Neuronal stem cell (in vitro differentiated cells): ENCODE measurements around the gene TRPV4.

Experiments
- DNase-seq: peaks from one replicate; pipeline ENCODE4 v3.0.0-alpha.2; 2013; ENCODE audit warnings: low spot score
- H2AFZ ChIP-seq: one replicate; pipeline ENCODE4 v1.6.1; 2013; ENCODE audit warnings: mild to moderate bottlenecking, low read length, inconsistent platforms
- H2AK5ac ChIP-seq: 2 replicates; pipeline ENCODE4 v1.6.1; 2013; ENCODE audit warnings: low read depth, mild to moderate bottlenecking, inconsistent platforms, low read length, moderate library complexity, mixed read lengths
- H2BK120ac ChIP-seq: 2 replicates; pipeline ENCODE4 v1.6.1; 2013; ENCODE audit warnings: low read depth, mild to moderate bottlenecking, inconsistent platforms, low read length, moderate library complexity, mixed read lengths
- H2BK12ac ChIP-seq: one replicate; pipeline ENCODE4 v1.6.1; 2013; ENCODE audit warnings: low read length, inconsistent platforms
- H2BK15ac ChIP-seq: 2 replicates; pipeline ENCODE4 v1.6.1; 2013; ENCODE audit warnings: mild to moderate bottlenecking, low read length, inconsistent platforms, mixed read lengths
- H2BK5ac ChIP-seq: one replicate; pipeline ENCODE4 v1.6.1; 2013; ENCODE audit warnings: inconsistent platforms, mild to moderate bottlenecking, low read length, moderate library complexity
- H3K14ac ChIP-seq: one replicate; pipeline ENCODE4 v1.6.1; 2013; ENCODE audit warnings: low read length, inconsistent platforms
- H3K18ac ChIP-seq: 2 replicates; pipeline ENCODE4 v1.6.1; 2013; ENCODE audit warnings: low read length, inconsistent platforms
- H3K23ac ChIP-seq: 2 replicates; pipeline ENCODE4 v1.6.1; 2013; ENCODE audit warnings: low read depth, mild to moderate bottlenecking, mixed read lengths, low read length, inconsistent platforms; ENCODE audit not compliant: poor library complexity
- H3K27ac ChIP-seq: replicated peaks from 3 replicates; pipeline ENCODE4 v1.5.1; 2013; ENCODE audit warnings: low read length, inconsistent platforms
- H3K27me3 ChIP-seq, 3 experiments: 2 replicates each; pipeline ENCODE4 v1.6.1; 2013; ENCODE audit warnings: low read length in 3 of 3, mild to moderate bottlenecking in 2 of 3, inconsistent platforms in 1 of 3, low read depth in 1 of 3, mixed read lengths in 1 of 3, moderate library complexity in 1 of 3; ENCODE audit not compliant: control insufficient read depth in 3 of 3, insufficient read depth in 3 of 3
- H3K36me3 ChIP-seq, 2 donors: replicated peaks in 1 of 2; 2 replicates each; pipeline ENCODE4 v1.6.1; 2013; ENCODE audit warnings: low read length in 2 of 2; ENCODE audit not compliant: control insufficient read depth in 2 of 2, insufficient read depth in 2 of 2
- H3K4ac ChIP-seq: 2 replicates; pipeline ENCODE4 v1.6.1; 2013; ENCODE audit warnings: inconsistent platforms, mild to moderate bottlenecking, low read length, moderate library complexity
- H3K4me1 ChIP-seq, 2 donors: 1 replicate in 1 of 2; 2 replicates in 1 of 2; pipeline ENCODE4 v1.6.1; 2013; ENCODE audit warnings: low read length in 2 of 2, low read depth in 1 of 2; ENCODE audit not compliant: control insufficient read depth in 2 of 2, insufficient read depth in 1 of 2
- H3K4me2 ChIP-seq: one replicate; pipeline ENCODE4 v1.6.1; 2013; ENCODE audit warnings: mild to moderate bottlenecking, low read length, inconsistent platforms; ENCODE audit not compliant: insufficient read depth, poor library complexity, severe bottlenecking
- H3K4me3 ChIP-seq, 2 donors: 2 replicates each; pipeline ENCODE4 v1.5.1; 2013; ENCODE audit warnings: low read length in 2 of 2, mild to moderate bottlenecking in 2 of 2, inconsistent platforms in 1 of 2, moderate library complexity in 1 of 2
- H3K79me1 ChIP-seq: one replicate; pipeline ENCODE4 v1.6.1; 2013; ENCODE audit warnings: low read depth, mild to moderate bottlenecking, inconsistent platforms, low read length, moderate library complexity
- H3K9ac ChIP-seq: one replicate; pipeline ENCODE4 v1.6.1; 2013; ENCODE audit warnings: mild to moderate bottlenecking, low read depth, low read length, inconsistent platforms; ENCODE audit not compliant: poor library complexity
- H3K9me3 ChIP-seq, 2 donors: replicated peaks in 1 of 2; 2 replicates each; pipeline versions ENCODE3 to v1.6.1; 2013; ENCODE audit warnings: low read length in 2 of 2, mild to moderate bottlenecking in 2 of 2, inconsistent platforms in 1 of 2, low read depth in 1 of 2, mixed read lengths in 1 of 2, moderate library complexity in 1 of 2; ENCODE audit not compliant: control insufficient read depth in 2 of 2, insufficient read depth in 1 of 2
- H4K8ac ChIP-seq: one replicate; pipeline ENCODE4 v1.6.1; 2013; ENCODE audit warnings: low read depth, mild to moderate bottlenecking, inconsistent platforms, low read length, moderate library complexity
- H4K91ac ChIP-seq: one replicate; pipeline ENCODE4 v1.6.1; 2013; ENCODE audit warnings: low read length, low read depth, mild to moderate bottlenecking, inconsistent platforms; ENCODE audit not compliant: poor library complexity
- WGBS, 2 donors: extraction: QIAGEN DNeasy Blood & Tissue Kit; methylation state at CpG; one replicate each; pipeline ENCODE4 v1.1.7; 2013; ENCODE audit warnings: missing lambda C conversion rate in 2 of 2, mixed read lengths in 1 of 2; ENCODE audit not compliant: insufficient read length in 2 of 2, insufficient replicate concordance in 1 of 2; ENCODE audit errors: extremely low coverage in 2 of 2; 5-methylcytosine and 5-hydroxymethylcytosine counted together

The TRPV4 gene

DNA sequence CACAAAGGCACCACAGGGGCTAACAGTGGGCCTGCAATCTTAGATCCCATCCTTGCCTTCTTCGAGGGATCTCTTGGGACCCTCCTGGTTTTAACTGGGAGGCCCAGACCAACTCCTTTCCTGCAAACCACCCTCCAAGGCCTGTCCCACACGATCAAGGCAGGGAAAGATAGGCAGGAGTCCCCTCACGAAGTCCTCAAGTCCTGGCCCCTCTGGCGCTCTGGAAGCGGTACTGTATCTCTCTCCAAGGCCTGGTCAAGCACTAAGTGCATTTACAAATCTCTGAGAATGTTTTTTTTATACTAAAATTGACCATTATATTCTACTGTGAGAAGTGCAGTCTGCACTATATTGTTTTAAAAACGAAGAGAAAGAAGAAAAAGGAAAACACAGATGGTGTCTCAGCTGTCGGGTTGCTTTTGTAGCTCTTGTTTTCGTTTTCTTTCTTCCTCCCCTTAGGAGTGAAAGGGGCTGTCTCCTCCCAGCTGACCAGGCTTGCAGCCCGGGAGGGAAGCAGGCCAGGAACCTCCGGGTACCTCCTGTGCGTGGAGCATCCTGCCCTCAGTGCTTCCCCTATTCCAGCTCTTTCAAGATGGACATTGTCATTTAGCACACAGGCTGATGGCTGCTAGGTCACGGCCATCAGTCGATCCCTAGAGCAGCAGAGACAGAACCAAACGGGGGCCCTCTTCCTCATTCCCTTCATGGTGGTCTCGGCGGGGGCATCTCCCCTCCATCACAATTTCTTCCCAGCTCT, 62.9 kb downstream of the TRPV4 start:
- Histone ChIP-seq H2AFZ (no peak overlapping the region), H4K8ac (no peak overlapping the region), H3K27me3 (no peaks in the 10 kb centered on the region), H2BK15ac (no peak overlapping the region), H3K4me2 (no peak overlapping the region), H3K9me3 (no peaks in the 10 kb centered on the region), H3K23ac (no peak overlapping the region), H3K27ac (no peak overlapping the region), H3K18ac (peak overlapping the region; percentile 67), H3K4me3 (no peak overlapping the region), H3K36me3 (peaks cover 0 to 2% of the 10 kb centered on the region in 2 donors), H4K91ac (no peak overlapping the region), H2AK5ac (no peak overlapping the region), H3K79me1 (no peaks in the 10 kb centered on the region), H3K14ac (no peak overlapping the region), H3K4ac (no peak overlapping the region), H3K4me1 (peaks cover 0 to 11% of the 10 kb centered on the region in 2 donors), H2BK12ac (no peak overlapping the region), H2BK5ac (no peak overlapping the region), H3K9ac (no peak overlapping the region), H2BK120ac (no peak overlapping the region)
- no CpG with 5 or more reads among the region's 16 CpGs for WGBS, 2 donors
- DNase-seq, result no peak

DNA sequence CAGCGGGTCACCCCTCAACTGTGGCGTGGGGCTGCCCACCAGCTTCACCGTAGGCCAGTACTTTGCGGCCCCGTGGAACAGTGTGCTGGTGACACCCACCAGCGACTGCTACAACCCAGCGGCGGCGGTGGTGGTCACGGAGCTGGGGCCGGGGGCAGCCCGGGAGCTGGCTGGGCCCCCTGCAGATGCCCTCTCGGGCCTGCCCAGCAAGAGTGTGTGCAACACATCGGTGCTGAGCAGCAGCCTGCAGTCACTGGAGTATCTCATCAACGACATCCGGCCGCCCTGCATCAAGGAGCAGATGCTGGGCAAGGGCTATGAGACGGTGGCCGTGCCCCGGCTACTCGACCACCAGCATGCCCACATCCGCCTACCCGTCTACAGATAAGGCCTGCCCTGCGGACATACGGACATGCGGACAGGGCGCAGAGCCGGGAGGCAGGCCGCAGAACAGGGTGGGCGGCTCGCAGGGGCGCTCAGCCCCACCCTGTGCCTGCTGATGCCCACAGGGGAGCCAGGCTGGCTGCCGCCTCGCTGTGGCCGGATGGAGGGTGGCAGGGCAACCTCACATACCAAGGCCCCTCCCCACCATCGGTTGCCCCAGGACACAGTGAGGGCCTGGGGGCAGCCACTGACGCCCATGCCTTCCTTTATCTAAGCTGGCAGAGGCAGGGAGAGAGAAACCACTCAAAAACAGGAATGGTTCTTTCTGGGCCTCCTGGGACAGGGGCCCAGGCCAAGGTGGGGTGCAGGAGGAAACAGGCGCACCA, 64.1 kb downstream of the TRPV4 start:
- H3K9me3 ChIP-seq, result no peaks in the 10 kb centered on the region
- no peak overlapping the region for H2AFZ ChIP-seq
- peak overlapping the region; percentile 48 for H2BK12ac ChIP-seq
- peak overlapping the region; percentile 47 for H3K23ac ChIP-seq
- H3K14ac ChIP-seq, result no peak overlapping the region
- H3K27ac ChIP-seq, result no peak overlapping the region
- no CpG with 5 or more reads among the region's 38 CpGs for WGBS, 2 donors
- H2BK120ac ChIP-seq, result no peak overlapping the region
- peaks cover 0 to 11% of the 10 kb centered on the region in 2 donors for H3K4me1 ChIP-seq
- no peak for DNase-seq
- H3K18ac ChIP-seq, result peak overlapping the region; percentile 69
- H3K27me3 ChIP-seq, result no peaks in the 10 kb centered on the region
- peak overlapping the region; percentile 50 for H3K9ac ChIP-seq
- H3K36me3 ChIP-seq, result peaks cover 0 to 2% of the 10 kb centered on the region in 2 donors
- no peak overlapping the region for H3K4ac ChIP-seq
- H3K4me2 ChIP-seq, result no peak overlapping the region
- H2BK15ac ChIP-seq, result peak overlapping the region; percentile 43
- no peak overlapping the region for H4K91ac ChIP-seq
- no peak overlapping the region for H3K4me3 ChIP-seq
- H2BK5ac ChIP-seq, result no peak overlapping the region
- H2AK5ac ChIP-seq, result peak overlapping the region; percentile 77
- no peak overlapping the region for H4K8ac ChIP-seq
- H3K79me1 ChIP-seq, result no peaks in the 10 kb centered on the region

DNA sequence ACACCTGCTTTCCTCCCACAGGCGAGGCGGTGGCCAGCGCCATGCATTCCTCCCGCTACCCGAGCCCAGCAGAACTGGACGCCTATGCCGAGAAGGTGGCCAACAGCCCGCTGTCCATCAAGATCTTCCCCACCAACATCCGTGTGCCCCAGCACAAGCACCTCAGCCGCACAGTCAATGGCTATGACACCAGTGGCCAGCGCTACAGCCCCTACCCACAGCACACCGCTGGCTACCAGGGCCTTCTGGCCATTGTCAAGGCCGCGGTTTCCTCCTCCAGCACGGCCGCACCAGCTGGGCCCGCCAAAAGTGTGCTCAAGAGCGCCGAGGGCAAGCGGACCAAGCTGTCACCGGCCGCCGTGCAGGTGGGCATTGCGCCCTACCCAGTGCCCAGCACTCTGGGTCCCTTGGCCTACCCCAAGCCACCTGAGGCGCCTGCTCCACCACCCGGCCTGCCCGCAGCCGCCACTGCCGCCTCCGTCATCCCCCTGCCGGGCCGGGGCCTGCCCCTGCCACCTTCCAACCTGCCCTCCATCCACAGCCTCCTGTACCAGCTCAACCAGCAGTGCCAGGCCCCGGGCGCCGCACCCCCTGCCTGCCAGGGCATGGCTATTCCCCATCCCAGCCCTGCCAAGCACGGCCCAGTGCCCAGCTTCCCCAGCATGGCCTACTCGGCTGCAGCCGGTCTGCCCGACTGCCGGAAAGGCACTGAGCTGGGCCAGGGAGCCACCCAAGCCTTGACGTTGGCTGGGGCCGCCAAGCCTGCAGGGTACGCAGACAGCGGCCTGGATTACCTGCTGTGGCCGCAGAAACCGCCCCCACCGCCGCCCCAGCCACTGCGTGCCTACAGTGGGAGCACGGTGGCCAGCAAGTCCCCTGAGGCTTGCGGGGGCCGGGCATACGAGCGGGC, 65.0 kb downstream of the TRPV4 start:
- H3K18ac ChIP-seq, result peak overlapping the region; percentile 69
- peak overlapping the region; percentile 44 for H2AK5ac ChIP-seq
- no peak overlapping the region for H4K91ac ChIP-seq
- no peak overlapping the region for H2AFZ ChIP-seq
- H3K4me3 ChIP-seq, result no peak overlapping the region
- no peaks in the 10 kb centered on the region for H3K27me3 ChIP-seq
- no peak overlapping the region for H2BK5ac ChIP-seq
- peaks cover 0 to 9% of the 10 kb centered on the region in 2 donors for H3K4me1 ChIP-seq
- no peaks in the 10 kb centered on the region for H3K79me1 ChIP-seq
- no peak overlapping the region for H2BK120ac ChIP-seq
- H4K8ac ChIP-seq, result no peak overlapping the region
- H3K9me3 ChIP-seq, result peaks cover 0 to 2% of the 10 kb centered on the region in 2 donors
- H3K27ac ChIP-seq, result no peak overlapping the region
- H2BK12ac ChIP-seq, result no peak overlapping the region
- H3K36me3 ChIP-seq, result peaks cover 0 to 2% of the 10 kb centered on the region in 2 donors
- no peak overlapping the region for H3K4ac ChIP-seq
- no peak for DNase-seq
- peak overlapping the region; percentile 26 for H3K23ac ChIP-seq
- peak overlapping the region; percentile 43 for H2BK15ac ChIP-seq
- H3K14ac ChIP-seq, result no peak overlapping the region
- WGBS, 2 donors, result no CpG with 5 or more reads among the region's 54 CpGs
- no peak overlapping the region for H3K4me2 ChIP-seq
- no peak overlapping the region for H3K9ac ChIP-seq
